ENCODE data around the gene NTS.

GRCh38 chr12:85834378-85834777, 39.7 kb upstream of the NTS start:
- TF ChIP-seq, protein P1, sequence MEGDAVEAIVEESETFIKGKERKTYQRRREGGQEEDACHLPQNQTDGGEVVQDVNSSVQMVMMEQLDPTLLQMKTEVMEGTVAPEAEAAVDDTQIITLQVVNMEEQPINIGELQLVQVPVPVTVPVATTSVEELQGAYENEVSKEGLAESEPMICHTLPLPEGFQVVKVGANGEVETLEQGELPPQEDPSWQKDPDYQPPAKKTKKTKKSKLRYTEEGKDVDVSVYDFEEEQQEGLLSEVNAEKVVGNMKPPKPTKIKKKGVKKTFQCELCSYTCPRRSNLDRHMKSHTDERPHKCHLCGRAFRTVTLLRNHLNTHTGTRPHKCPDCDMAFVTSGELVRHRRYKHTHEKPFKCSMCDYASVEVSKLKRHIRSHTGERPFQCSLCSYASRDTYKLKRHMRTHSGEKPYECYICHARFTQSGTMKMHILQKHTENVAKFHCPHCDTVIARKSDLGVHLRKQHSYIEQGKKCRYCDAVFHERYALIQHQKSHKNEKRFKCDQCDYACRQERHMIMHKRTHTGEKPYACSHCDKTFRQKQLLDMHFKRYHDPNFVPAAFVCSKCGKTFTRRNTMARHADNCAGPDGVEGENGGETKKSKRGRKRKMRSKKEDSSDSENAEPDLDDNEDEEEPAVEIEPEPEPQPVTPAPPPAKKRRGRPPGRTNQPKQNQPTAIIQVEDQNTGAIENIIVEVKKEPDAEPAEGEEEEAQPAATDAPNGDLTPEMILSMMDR (IDR thresholded peaks at IDR 0.05; ENCODE audit: insufficient read depth, low read depth, low read length), result no peak
- TF ChIP-seq EZH2 (IDR thresholded peaks at IDR 0.05; ENCODE audit: insufficient read depth, low read length), result no peak

Measured in astrocyte (in vitro differentiated cells and primary cell).